HTR-8/SVneo (cell line): Measurements from ENCODE around the gene STX12.
A peak's percentile ranks its signal among the peaks of the same experiment; 100 is the strongest.
"Not testable (repeated sequence)": the region's sequence is repeated elsewhere in the genome, so short reads cannot be mapped to it uniquely, and the experiment has no call there.

Experiments used
- DNase-seq: peaks from one replicate; pipeline ENCODE4 v3.0.0; 2011; ENCODE audit warnings: low spot score, mixed read lengths; ENCODE audit not compliant: insufficient read length
- FAIRE-seq: peaks from 2 replicates; lab custom pipeline; 2011; peaks lifted over from hg19 to GRCh38; lab: Jason Lieb, UNC

STX12 gene

GRCh38 chr1:27862671-27863537, 89.9 kb downstream of the STX12 start:
- no peak for FAIRE-seq

DNA sequence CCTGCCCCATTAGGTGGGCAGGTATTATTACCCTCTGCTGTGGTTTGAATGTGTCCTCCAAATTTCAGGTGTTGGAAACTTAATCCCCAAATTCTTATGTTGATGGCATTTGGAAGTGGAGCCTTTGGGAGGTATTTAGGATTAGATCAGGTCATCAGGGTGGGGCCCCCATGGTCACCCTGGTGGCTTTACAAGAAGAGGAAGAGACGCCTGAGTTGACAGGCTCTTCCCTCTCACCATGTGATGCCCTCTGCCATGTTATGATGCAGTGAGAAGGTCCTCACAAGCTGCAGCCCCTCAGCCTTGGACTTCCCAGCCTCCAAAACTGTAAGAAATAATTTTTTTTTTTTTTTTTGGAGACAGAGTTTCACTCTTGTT, 90.5 kb downstream of the STX12 start:
- DNase-seq = no peak
- FAIRE-seq = no peak

More at GRCh38 chr1:27862671-27863537, 89.9 kb downstream of the STX12 start:
- peak; percentile 72 for DNase-seq

DNA sequence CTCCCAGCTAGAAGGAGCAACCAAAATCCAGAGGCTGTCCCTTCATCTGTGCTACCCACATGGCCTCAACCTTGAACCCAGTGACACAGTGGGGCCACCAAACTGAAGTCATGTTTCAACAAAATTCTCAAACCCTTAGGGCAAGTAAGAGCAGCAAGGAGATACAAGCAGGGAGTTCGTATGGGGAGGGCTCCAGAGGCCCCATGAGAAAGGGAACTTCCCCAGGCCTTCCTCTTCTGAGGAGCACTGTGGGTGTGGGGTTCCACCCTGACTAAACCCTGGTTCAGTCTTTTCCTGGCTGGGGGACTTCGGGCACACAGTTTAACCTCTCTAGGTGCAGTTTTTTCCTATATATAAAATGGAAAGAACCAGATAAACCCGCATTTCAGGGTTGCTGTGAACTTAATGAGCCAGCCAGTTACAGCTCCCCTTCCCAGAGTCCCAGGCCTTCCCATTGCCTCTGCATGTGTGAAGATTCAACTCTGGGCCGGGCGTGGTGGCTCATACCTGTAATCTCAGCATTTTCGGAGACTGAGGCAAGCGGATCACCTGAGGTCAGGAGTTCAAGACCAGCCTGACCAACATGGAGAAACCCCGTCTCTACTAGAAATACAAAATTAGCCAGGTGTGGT, 91.4 kb downstream of the STX12 start:
- DNase-seq = no peak
- FAIRE-seq = no peak

DNA sequence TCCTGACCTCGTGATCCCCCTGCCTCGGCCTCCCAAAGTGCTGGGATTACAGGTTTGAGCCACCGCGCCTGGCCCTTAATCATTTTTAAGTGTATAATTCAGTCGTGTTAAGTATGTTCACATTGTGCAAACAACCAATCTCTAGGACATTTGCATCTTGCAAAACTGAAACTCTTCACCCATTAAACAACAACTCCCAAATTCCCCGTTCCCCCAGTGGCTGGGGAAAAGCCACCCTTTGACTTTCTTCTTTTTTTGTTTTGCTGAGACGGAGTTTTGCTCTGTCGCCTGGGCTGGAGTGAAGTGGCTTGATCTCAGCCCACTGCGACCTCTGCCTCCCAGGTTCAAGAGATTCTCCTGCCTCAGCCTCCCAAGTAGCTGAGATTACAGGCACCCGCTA, 92.8 kb downstream of the STX12 start:
- no peak for FAIRE-seq
- no peak for DNase-seq

DNA sequence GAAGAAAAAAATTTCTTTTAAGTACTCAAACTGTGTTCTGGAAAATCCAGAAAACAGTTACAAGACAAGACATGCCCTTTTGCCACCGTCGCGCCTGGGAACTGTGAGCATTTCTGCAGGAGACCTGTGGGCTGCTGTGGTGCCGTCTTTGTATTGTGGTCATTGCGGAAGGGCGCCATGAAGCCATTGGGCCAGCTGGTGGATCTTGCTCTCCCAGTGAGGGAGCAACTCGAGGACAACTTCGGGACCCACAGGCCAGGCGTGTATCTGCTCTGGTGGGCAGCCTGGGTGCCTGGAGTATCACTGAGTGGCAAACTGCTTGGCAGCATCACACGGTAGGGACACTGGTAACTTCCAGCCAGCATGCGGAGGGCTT, 95.5 kb downstream of the STX12 start:
- DNase-seq = no peak

DNA sequence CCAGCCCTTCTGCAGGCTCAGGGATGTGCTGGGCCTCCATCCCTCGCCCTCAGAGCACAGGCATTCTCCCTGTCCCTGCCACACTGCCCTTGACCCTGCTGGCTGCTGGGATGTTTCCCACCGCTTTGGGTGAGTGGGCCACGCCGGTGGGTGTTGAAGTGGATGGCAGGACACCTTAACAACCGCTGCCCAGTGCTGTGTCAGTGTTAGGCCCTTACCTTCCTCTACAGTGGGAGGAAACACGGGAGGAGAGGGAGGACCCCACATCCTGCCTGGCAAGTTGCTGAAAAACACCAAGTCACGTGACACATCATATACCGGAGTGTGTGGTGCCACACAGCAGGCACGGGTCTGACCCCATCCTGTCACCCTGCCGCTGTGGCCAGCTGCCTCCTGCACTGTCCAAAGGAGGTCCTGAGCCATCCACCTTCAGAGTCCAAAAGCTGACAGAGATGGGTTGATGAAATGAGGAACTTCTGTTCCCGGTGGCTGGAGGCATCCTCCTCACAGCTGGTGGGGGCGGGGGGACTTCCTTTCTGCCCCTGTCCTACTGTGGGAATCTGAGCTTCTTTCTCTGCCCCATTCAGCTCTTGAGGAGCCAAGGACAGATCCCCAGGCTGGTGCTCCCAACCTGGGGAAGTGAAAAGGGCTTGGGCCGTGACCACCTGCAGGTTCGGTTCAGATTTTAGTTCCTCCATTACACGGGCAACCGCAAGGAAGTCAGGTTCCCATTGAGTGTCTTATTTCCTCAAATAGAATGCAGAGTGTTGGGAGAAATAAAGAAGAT, 96.1 kb downstream of the STX12 start:
- FAIRE-seq = no peak
- no peak for DNase-seq

More for the DNA sequence above, 95.5 kb downstream of the STX12 start:
- FAIRE-seq = no peak

DNA sequence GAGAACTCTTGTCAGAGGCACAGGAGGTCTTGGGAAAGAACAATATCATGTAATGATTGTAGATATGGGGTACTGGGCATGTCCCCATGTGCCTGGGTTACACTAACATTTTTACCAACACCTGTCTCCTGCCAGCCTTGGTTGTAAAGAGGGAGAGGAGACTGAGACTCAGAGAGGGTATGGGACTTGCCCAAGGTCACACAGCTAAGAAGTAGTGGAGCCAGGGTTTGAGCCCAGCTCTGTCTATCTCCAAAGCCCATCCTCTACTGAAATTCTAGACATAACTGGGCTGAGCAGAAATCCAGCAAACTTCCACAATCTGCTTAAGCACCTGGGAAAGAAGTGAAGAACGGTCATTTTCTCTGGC, 96.7 kb downstream of the STX12 start:
- DNase-seq (no peak), FAIRE-seq (no peak)

DNA sequence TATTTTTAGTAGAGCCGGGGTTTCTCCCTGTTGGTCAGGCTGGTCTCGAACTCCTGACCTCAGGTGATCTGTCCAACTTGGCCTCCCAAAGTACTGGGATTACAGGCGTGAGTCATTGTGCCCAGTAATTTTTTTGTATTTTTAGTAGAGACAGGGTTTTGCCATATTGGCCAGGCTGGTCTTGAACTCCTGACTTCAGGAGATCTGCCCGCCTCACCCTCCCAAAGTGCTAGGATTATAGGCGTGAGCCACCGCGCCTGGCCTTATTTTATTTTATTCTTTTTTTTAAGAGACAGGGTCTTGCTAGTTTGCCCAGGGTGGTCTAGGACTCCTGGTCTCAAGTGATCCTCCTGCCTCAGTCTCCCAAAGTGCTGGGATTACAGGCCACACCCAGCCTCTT, 98.1 kb downstream of the STX12 start:
- not testable (repeated sequence) for FAIRE-seq, DNase-seq

GRCh38 chr1:27872059-27872801, 99.2 kb downstream of the STX12 start, which contains the start of gene THEMIS2:
Gene THEMIS2 (plus strand): TSS chr1:27872544. CDS start chr1:27872572, 28 bp downstream.
- FAIRE-seq (no peak), DNase-seq (peak; percentile 62)

DNA sequence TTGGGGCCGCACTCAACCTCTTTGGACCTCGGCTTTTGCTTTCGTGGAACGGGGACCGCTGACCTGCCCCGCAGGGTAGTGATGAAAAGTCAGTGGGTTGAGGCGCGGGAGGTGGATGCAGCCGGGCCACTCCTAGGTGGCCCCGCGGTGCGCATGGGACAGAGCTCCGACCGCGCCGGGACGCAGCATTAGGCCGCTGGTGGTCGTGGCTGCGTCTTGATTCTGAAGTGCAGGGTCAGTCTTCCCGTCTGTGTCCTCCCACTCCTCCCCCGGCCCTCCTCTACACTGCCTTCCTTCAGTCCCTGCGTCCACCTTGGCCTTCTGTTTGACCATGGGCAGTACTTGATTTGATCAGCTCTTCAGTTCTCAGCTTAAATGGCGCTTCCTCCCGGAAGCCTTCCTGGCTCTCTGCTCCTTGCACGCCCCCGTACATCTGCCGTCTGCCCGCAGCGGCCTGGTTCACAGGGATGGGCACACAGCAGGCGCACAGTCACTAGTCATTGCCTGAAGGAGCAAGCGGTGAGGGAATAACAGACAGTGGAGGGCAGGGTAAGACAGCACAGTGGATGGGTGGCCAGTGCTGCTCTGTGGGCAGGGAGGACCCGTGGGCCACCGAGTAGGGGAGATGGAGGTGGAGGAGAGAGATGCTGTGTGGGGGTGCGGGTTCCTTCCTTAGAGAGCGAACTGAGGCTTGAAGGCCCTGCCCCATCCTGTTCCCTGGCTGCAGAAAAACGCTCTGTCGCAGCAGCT, 100.0 kb downstream of the STX12 start:
- FAIRE-seq = no peak

DNA sequence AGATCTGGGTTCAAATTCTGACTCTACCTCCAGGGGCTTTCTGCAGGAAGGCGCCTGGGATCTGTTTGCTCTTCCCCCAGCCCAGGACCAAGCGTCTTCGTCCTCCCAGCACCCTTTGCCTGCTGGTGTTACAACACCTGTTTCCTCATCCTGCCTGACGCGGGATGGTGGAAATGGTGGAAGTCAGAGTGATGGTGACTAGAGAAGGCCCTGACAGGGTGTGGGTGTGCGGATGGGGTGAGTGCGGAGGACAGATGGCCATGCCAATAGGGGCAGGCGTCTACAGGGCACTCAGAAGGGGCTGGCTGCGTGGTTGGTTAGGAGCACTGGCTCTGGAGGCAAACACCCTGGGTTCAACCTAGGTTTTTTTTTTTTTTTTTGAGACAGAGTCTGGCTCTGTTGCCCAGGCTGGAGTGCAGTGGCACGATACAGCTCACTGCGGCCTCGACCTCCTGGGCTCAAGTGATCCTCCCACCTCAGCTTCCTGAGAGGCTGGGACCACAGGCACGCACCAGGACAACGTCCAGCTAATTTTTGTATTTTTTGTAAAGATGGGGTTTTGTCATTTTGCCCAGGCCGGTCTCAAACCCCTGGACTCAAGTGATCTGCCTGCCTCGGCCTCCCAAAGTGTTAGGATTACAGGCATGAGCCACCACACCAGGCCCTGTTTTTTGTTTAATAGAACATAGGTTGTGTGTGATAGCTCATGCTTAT, 100.8 kb downstream of the STX12 start:
- DNase-seq (no peak), FAIRE-seq (no peak)

More for the DNA sequence above, 100.0 kb downstream of the STX12 start:
- no peak for DNase-seq
